Neuronal stem cell (in vitro differentiated cells): Measurements from ENCODE around the gene SMPD4. TPM values are rescaled to one million over a fixed set of nuclear protein-coding genes. Genes with fewer than 3 reads are reported as not detected.
"Not testable (repeated sequence)": the region's sequence is repeated elsewhere in the genome, so short reads cannot be mapped to it uniquely, and the experiment has no call there.

Experiments used
- DNase-seq: peaks from one replicate; pipeline ENCODE4 v3.0.0-alpha.2; 2013; ENCODE audit warnings: low spot score
- H2AFZ ChIP-seq: one replicate; pipeline ENCODE4 v1.6.1; 2013; ENCODE audit warnings: mild to moderate bottlenecking, low read length, inconsistent platforms
- H2AK5ac ChIP-seq: 2 replicates; pipeline ENCODE4 v1.6.1; 2013; ENCODE audit warnings: low read depth, mild to moderate bottlenecking, inconsistent platforms, low read length, moderate library complexity, mixed read lengths
- H2BK120ac ChIP-seq: 2 replicates; pipeline ENCODE4 v1.6.1; 2013; ENCODE audit warnings: low read depth, mild to moderate bottlenecking, inconsistent platforms, low read length, moderate library complexity, mixed read lengths
- H2BK12ac ChIP-seq: one replicate; pipeline ENCODE4 v1.6.1; 2013; ENCODE audit warnings: low read length, inconsistent platforms
- H2BK15ac ChIP-seq: 2 replicates; pipeline ENCODE4 v1.6.1; 2013; ENCODE audit warnings: mild to moderate bottlenecking, low read length, inconsistent platforms, mixed read lengths
- H2BK5ac ChIP-seq: one replicate; pipeline ENCODE4 v1.6.1; 2013; ENCODE audit warnings: inconsistent platforms, mild to moderate bottlenecking, low read length, moderate library complexity
- H3K14ac ChIP-seq: one replicate; pipeline ENCODE4 v1.6.1; 2013; ENCODE audit warnings: low read length, inconsistent platforms
- H3K18ac ChIP-seq: 2 replicates; pipeline ENCODE4 v1.6.1; 2013; ENCODE audit warnings: low read length, inconsistent platforms
- H3K23ac ChIP-seq: 2 replicates; pipeline ENCODE4 v1.6.1; 2013; ENCODE audit warnings: low read depth, mild to moderate bottlenecking, mixed read lengths, low read length, inconsistent platforms; ENCODE audit not compliant: poor library complexity
- H3K27ac ChIP-seq: replicated peaks from 3 replicates; pipeline ENCODE4 v1.5.1; 2013; ENCODE audit warnings: low read length, inconsistent platforms
- H3K27me3 ChIP-seq, 3 experiments: 2 replicates each; pipeline ENCODE4 v1.6.1; 2013; ENCODE audit warnings: low read length in 3 of 3, mild to moderate bottlenecking in 2 of 3, inconsistent platforms in 1 of 3, low read depth in 1 of 3, mixed read lengths in 1 of 3, moderate library complexity in 1 of 3; ENCODE audit not compliant: control insufficient read depth in 3 of 3, insufficient read depth in 3 of 3
- H3K36me3 ChIP-seq, 2 donors: replicated peaks in 1 of 2; 2 replicates each; pipeline ENCODE4 v1.6.1; 2013; ENCODE audit warnings: low read length in 2 of 2; ENCODE audit not compliant: control insufficient read depth in 2 of 2, insufficient read depth in 2 of 2
- H3K4ac ChIP-seq: 2 replicates; pipeline ENCODE4 v1.6.1; 2013; ENCODE audit warnings: inconsistent platforms, mild to moderate bottlenecking, low read length, moderate library complexity
- H3K4me1 ChIP-seq, 2 donors: 1 replicate in 1 of 2; 2 replicates in 1 of 2; pipeline ENCODE4 v1.6.1; 2013; ENCODE audit warnings: low read length in 2 of 2, low read depth in 1 of 2; ENCODE audit not compliant: control insufficient read depth in 2 of 2, insufficient read depth in 1 of 2
- H3K4me2 ChIP-seq: one replicate; pipeline ENCODE4 v1.6.1; 2013; ENCODE audit warnings: mild to moderate bottlenecking, low read length, inconsistent platforms; ENCODE audit not compliant: insufficient read depth, poor library complexity, severe bottlenecking
- H3K4me3 ChIP-seq, 2 donors: 2 replicates each; pipeline ENCODE4 v1.5.1; 2013; ENCODE audit warnings: low read length in 2 of 2, mild to moderate bottlenecking in 2 of 2, inconsistent platforms in 1 of 2, moderate library complexity in 1 of 2
- H3K79me1 ChIP-seq: one replicate; pipeline ENCODE4 v1.6.1; 2013; ENCODE audit warnings: low read depth, mild to moderate bottlenecking, inconsistent platforms, low read length, moderate library complexity
- H3K9ac ChIP-seq: one replicate; pipeline ENCODE4 v1.6.1; 2013; ENCODE audit warnings: mild to moderate bottlenecking, low read depth, low read length, inconsistent platforms; ENCODE audit not compliant: poor library complexity
- H3K9me3 ChIP-seq, 2 donors: replicated peaks in 1 of 2; 2 replicates each; pipeline versions ENCODE3 to v1.6.1; 2013; ENCODE audit warnings: low read length in 2 of 2, mild to moderate bottlenecking in 2 of 2, inconsistent platforms in 1 of 2, low read depth in 1 of 2, mixed read lengths in 1 of 2, moderate library complexity in 1 of 2; ENCODE audit not compliant: control insufficient read depth in 2 of 2, insufficient read depth in 1 of 2
- H4K8ac ChIP-seq: one replicate; pipeline ENCODE4 v1.6.1; 2013; ENCODE audit warnings: low read depth, mild to moderate bottlenecking, inconsistent platforms, low read length, moderate library complexity
- H4K91ac ChIP-seq: one replicate; pipeline ENCODE4 v1.6.1; 2013; ENCODE audit warnings: low read length, low read depth, mild to moderate bottlenecking, inconsistent platforms; ENCODE audit not compliant: poor library complexity
- WGBS, 2 donors: extraction: QIAGEN DNeasy Blood & Tissue Kit; methylation state at CpG; one replicate each; pipeline ENCODE4 v1.1.7; 2013; ENCODE audit warnings: missing lambda C conversion rate in 2 of 2, mixed read lengths in 1 of 2; ENCODE audit not compliant: insufficient read length in 2 of 2, insufficient replicate concordance in 1 of 2; ENCODE audit errors: extremely low coverage in 2 of 2; 5-methylcytosine and 5-hydroxymethylcytosine counted together
- polyA plus RNA-seq, 2 experiments: library from polyadenylated mRNA; stranded (reverse); fragments of 200-250 nt; gene quantifications; one replicate each; pipeline ENCODE4 v1.2.3, GENCODE V29; 2013

Gene SMPD4, protein sequence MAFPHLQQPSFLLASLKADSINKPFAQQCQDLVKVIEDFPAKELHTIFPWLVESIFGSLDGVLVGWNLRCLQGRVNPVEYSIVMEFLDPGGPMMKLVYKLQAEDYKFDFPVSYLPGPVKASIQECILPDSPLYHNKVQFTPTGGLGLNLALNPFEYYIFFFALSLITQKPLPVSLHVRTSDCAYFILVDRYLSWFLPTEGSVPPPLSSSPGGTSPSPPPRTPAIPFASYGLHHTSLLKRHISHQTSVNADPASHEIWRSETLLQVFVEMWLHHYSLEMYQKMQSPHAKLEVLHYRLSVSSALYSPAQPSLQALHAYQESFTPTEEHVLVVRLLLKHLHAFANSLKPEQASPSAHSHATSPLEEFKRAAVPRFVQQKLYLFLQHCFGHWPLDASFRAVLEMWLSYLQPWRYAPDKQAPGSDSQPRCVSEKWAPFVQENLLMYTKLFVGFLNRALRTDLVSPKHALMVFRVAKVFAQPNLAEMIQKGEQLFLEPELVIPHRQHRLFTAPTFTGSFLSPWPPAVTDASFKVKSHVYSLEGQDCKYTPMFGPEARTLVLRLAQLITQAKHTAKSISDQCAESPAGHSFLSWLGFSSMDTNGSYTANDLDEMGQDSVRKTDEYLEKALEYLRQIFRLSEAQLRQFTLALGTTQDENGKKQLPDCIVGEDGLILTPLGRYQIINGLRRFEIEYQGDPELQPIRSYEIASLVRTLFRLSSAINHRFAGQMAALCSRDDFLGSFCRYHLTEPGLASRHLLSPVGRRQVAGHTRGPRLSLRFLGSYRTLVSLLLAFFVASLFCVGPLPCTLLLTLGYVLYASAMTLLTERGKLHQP
- 38.8 TPM for polyA plus RNA-seq (2013, experiment 1 of 2)
- 36.9 TPM for polyA plus RNA-seq (2013, experiment 2 of 2)

DNA sequence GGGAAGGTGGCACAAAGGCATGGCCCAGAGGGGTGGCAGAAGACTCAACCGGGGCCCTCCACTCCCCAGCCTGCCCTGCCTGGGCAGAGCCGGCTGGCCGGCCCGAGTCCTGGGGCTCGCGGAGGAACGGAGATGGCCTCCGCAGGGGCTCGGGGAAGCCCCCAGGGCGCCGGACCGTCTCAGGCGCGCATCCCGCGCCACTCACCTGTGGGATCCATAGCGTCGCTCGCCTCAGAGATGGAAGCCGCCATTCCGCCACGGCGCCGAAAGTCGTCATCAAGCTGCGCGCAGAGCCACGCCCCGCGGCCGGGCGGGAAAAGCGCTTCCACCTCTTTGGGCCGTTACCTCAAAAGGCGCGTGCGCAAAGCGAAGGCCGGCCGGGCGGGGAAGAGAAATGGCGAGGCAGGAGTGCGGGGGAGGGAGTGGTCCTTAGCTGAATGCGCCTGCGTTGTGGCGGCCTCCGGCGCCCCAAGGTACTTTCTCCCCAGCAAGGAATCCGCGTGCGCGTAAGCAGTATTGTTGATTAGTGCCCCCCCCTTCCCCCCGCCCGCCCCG lies at the start of gene SMPD4:
Gene SMPD4 (minus strand): TSS at position 278 of the 555 bp plus-strand sequence. CDS start 5,010 bp downstream, outside the sequence.
- Histone ChIP-seq H2BK120ac (no peak within 1 kb of the TSS), H4K8ac (peak within 1 kb of the TSS; percentile 82), H4K91ac (no peak within 1 kb of the TSS), H3K27ac (peak within 1 kb of the TSS; percentile 75), H3K4me3 (peak within 1 kb of the TSS; percentile 96 to 99), H2BK5ac (peak within 1 kb of the TSS; percentile 53), H3K18ac (peak within 1 kb of the TSS; percentile 98), H2BK15ac (no peak within 1 kb of the TSS), H3K4ac (no peak within 1 kb of the TSS), H3K79me1 (peaks cover 4% of the 10 kb centered on the region), H3K23ac (peak within 1 kb of the TSS; percentile 89), H3K9me3 (no peaks in the 10 kb centered on the region), H2AK5ac (no peak within 1 kb of the TSS), H3K36me3 (peaks cover 5 to 30% of the 10 kb centered on the region in 2 donors), H3K4me1 (peaks cover 17 to 19% of the 10 kb centered on the region in 2 donors), H2BK12ac (no peak within 1 kb of the TSS), H3K4me2 (peak within 1 kb of the TSS; percentile 77), H2AFZ (peak within 1 kb of the TSS; percentile 97), H3K9ac (peak within 1 kb of the TSS; percentile 90), H3K27me3 (no peaks in the 10 kb centered on the region), H3K14ac (peak within 1 kb of the TSS; percentile 56)
- WGBS, 2 donors, result no CpG with 5 or more reads among the region's 55 CpGs
- DNase-seq, result peak; percentile 94

DNA sequence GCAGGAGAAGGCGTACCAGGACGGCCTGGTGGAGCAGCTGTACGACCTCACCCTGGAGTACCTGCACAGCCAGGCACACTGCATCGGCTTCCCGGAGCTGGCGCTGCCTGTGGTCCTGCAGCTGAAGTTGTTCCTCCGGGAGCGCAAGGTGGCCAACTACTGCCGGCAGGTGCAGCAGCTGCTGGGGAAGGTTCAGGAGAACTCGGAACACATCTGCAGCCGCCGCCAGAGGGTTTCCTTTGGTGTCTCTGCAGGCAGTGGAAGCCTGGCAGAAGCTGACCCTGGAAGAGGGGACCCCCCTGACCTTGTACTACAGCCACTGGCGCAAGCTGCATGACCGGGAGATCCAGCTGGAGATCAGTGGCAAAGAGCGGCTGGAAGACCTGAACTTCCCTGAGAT lies 49.5 kb upstream of the SMPD4 start:
- DNase-seq, H3K4ac ChIP-seq, H2BK5ac ChIP-seq, H3K9ac ChIP-seq, H3K4me2 ChIP-seq, H2BK15ac ChIP-seq, H3K4me3 ChIP-seq, H4K91ac ChIP-seq, H3K4me1 ChIP-seq, H3K9me3 ChIP-seq, H3K36me3 ChIP-seq, H3K18ac ChIP-seq, H3K27ac ChIP-seq, H3K79me1 ChIP-seq, H2BK120ac ChIP-seq, H3K14ac ChIP-seq, H2AFZ ChIP-seq, H3K27me3 ChIP-seq, H2AK5ac ChIP-seq, H3K23ac ChIP-seq, H2BK12ac ChIP-seq, H4K8ac ChIP-seq: not testable (repeated sequence)
- WGBS, 2 donors, result no CpG with 5 or more reads among the region's 15 CpGs

DNA sequence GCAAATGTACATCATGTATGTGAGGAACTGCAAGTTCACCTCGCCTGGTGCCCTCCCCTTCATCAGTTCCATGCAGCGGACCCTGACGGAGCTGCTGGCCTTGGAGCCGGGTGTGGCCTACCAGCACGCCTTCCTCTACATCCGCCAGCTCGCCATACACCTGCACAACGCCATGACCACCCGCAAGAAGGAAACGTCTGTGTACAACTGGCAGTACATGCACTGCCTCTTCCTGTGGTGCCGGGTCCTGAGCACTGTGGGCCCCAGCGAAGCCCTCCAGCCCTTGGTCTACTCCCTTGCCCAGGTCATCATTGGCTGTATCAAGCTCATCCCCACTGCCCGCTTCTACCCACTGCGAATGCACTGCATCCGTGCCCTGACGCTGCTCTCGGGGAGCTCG lies 49.0 kb upstream of the SMPD4 start:
- H3K14ac ChIP-seq, H3K4me2 ChIP-seq, H2BK120ac ChIP-seq, H3K4me3 ChIP-seq, H3K27me3 ChIP-seq, H3K4ac ChIP-seq, H2BK15ac ChIP-seq, H2AFZ ChIP-seq, H4K8ac ChIP-seq, H2BK12ac ChIP-seq, H2AK5ac ChIP-seq, H3K36me3 ChIP-seq, H3K18ac ChIP-seq, H3K79me1 ChIP-seq, H3K27ac ChIP-seq, DNase-seq, H3K9ac ChIP-seq, H2BK5ac ChIP-seq, H3K4me1 ChIP-seq, H3K23ac ChIP-seq, H3K9me3 ChIP-seq, H4K91ac ChIP-seq: not testable (repeated sequence)
- WGBS, 2 donors, result no CpG with 5 or more reads among the region's 18 CpGs

DNA sequence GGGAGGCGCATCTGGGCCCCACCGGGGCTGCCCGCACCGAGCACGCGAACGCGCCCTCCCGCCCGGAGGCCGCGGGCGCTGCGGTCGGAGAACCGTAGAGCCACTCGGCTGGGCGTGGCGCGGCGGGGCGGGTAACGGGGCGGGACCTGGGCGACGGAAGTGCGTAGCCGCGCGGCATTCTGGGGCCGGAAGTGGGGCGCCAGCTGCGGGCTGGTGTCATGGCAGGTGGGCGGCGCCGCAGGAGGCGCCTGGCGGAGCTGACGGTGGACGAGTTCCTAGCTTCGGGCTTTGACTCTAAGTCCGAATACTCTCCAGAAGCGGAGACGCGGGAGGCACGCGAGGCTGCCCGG lies 47.7 kb upstream of the SMPD4 start:
- H2BK5ac ChIP-seq, H3K4me3 ChIP-seq, H2BK120ac ChIP-seq, H3K9ac ChIP-seq, H2BK15ac ChIP-seq, DNase-seq, H3K23ac ChIP-seq, H3K27me3 ChIP-seq, H2BK12ac ChIP-seq, H3K9me3 ChIP-seq, H3K36me3 ChIP-seq, H3K4me1 ChIP-seq, H2AK5ac ChIP-seq, H4K91ac ChIP-seq, H4K8ac ChIP-seq, H3K4ac ChIP-seq, H3K14ac ChIP-seq, H2AFZ ChIP-seq, H3K27ac ChIP-seq, H3K79me1 ChIP-seq, H3K18ac ChIP-seq, H3K4me2 ChIP-seq: not testable (repeated sequence)
- no CpG with 5 or more reads among the region's 48 CpGs for WGBS, 2 donors
